CD4-positive, alpha-beta memory T cell (primary cell): Measurements from ENCODE around the gene TASL. TPM values are rescaled to one million over a fixed set of nuclear protein-coding genes. Genes with fewer than 3 reads are reported as not detected.

Experiments used
- CTCF ChIA-PET: fragments of 350-600 bp; sonication (Branson Sonifier 250); formaldehyde crosslinking; loops from one replicate; lab custom pipeline; 2021; ENCODE audit warnings: inconsistent platforms; ENCODE audit not compliant: partially characterized antibody; lab: Charles Lee
- POLR2A ChIA-PET: fragments of 350-600 bp; sonication (Branson Sonifier 250); formaldehyde crosslinking; loops from one replicate; lab custom pipeline; 2021; ENCODE audit not compliant: partially characterized antibody; lab: Charles Lee
- DNase-seq, 5 donors: peaks; one replicate each; pipeline versions ENCODE4 v3.0.0 to v3.0.0-alpha.2; 2020 to 2022; ENCODE audit warnings: mixed read lengths in 1 of 5
- H3K27ac ChIP-seq: one replicate; pipeline ENCODE4 v1.7.0; 2013; ENCODE audit warnings: low read depth, low read length
- H3K27me3 ChIP-seq: 2 replicates; pipeline ENCODE4 v1.7.0; 2013; ENCODE audit warnings: mild to moderate bottlenecking, low read length, moderate library complexity; ENCODE audit not compliant: insufficient read depth
- H3K36me3 ChIP-seq: 2 replicates; pipeline ENCODE4 v1.7.0; 2013; ENCODE audit warnings: mild to moderate bottlenecking, low read length, moderate library complexity; ENCODE audit not compliant: insufficient read depth
- H3K4me1 ChIP-seq: 2 replicates; pipeline ENCODE4 v1.7.0; 2013; ENCODE audit warnings: mild to moderate bottlenecking, low read length, moderate library complexity; ENCODE audit not compliant: insufficient read depth
- H3K4me3 ChIP-seq, 2 donors: one replicate each; pipeline ENCODE4 v1.7.0; 2013; ENCODE audit warnings: low read length in 2 of 2, mild to moderate bottlenecking in 1 of 2
- H3K9me3 ChIP-seq, 2 donors: one replicate each; pipeline ENCODE4 v1.7.0; 2013; ENCODE audit warnings: low read length in 2 of 2, control low read depth in 1 of 2; ENCODE audit not compliant: control insufficient read depth in 1 of 2
- H3K27ac Mint-ChIP-seq, 7 donors: one replicate each; pipeline ENCODE4 v1.8.0; 2020 to 2021; ENCODE audit warnings: mixed read lengths in 7 of 7, mild to moderate bottlenecking in 6 of 7, inconsistent platforms in 3 of 7, moderate library complexity in 3 of 7
- H3K27me3 Mint-ChIP-seq, 2 donors: one replicate each; pipeline ENCODE4 v1.8.0; 2020 to 2021; ENCODE audit warnings: mixed read lengths in 2 of 2
- H3K36me3 Mint-ChIP-seq, 2 donors: one replicate each; pipeline ENCODE4 v1.8.0; 2020 to 2021; ENCODE audit warnings: mixed read lengths in 2 of 2, inconsistent platforms in 1 of 2, mild to moderate bottlenecking in 1 of 2
- H3K4me1 Mint-ChIP-seq, 4 donors: one replicate each; pipeline ENCODE4 v1.8.0; 2020 to 2021; ENCODE audit warnings: mixed read lengths in 4 of 4, mild to moderate bottlenecking in 1 of 4
- H3K4me3 Mint-ChIP-seq, 8 donors: one replicate each; pipeline ENCODE4 v1.8.0; 2020 to 2021; ENCODE audit warnings: mixed read lengths in 8 of 8, mild to moderate bottlenecking in 7 of 8, moderate library complexity in 6 of 8, inconsistent platforms in 3 of 8
- H3K9me3 Mint-ChIP-seq, 8 donors: one replicate each; pipeline ENCODE4 v1.8.0; 2020 to 2021; ENCODE audit warnings: mixed read lengths in 8 of 8, mild to moderate bottlenecking in 5 of 8, inconsistent platforms in 3 of 8, moderate library complexity in 1 of 8
- intact Hi-C: fragments of 100-400 bp; cut with micrococcal nuclease; formaldehyde crosslinking; loops from one replicate; pipeline ENCODE4 v1.15.1; 2023
- polyA plus RNA-seq, 2 donors: library from polyadenylated mRNA; unstranded; fragments of 300-500 nt; fragmentation: Illumina TruSeq; gene quantifications; one replicate each; pipeline ENCODE4 v1.2.3, GENCODE V29; 2021
- total RNA-seq, 2 experiments: library from RNA; stranded (reverse); gene quantifications; one replicate each; pipeline ENCODE4 v1.2.3, GENCODE V29; 2021

Gene TASL
- total and polyA plus RNA-seq, 4 experiments from 2014 or later, result 1.7 to 3.7 (median 2.9) TPM

DNA sequence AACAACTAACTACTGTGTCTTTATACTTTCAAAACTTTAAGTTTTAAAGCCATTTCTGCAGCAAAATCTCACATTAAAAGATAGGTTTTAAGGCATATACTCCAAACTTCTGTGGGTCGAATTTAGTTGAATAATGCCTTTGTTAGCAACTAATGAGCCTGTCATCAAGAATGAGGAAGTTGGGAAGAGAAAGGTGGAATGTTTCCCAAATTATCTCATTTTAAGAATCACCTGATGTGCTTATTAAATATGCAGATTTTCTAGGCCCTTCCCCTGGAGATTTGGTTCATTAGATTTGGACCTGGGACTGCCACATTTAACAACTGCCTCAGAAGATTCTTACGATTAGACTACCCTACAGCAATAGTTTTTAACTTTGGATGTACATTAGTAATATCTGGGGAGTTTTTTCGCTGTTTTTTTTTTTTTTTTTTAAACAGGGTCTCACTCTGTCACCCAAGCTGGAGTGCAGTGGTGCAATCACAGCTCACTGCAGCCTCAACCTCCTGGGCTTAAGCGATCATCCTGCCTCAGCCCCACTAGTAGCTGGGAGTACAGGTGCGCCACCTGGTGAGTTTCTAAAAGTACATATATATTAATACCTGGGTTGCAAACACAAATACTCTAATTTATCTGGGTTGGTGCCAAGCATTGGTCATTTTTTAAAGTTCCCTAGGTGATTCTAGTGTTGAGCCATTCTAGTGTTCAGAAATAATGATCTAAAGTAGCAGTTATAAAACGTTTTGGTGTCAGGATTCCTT, 16.1 kb upstream of the TASL start:
- Mint-ChIP-seq H3K9me3 (no peaks in the 10 kb centered on the region), H3K27ac (peak overlapping the region in 1 of 7 donors; percentile 13), H3K4me1 (peaks cover 3 to 8% (median 4%) of the 10 kb centered on the region in 4 donors), H3K36me3 (no peaks in the 10 kb centered on the region), H3K27me3 (no peaks in the 10 kb centered on the region), H3K4me3 (no peak overlapping the region)
- Histone ChIP-seq H3K4me1 (no peaks in the 10 kb centered on the region), H3K27me3 (no peaks in the 10 kb centered on the region), H3K27ac (no peak overlapping the region), H3K4me3 (no peak overlapping the region), H3K36me3 (no peaks in the 10 kb centered on the region), H3K9me3 (no peaks in the 10 kb centered on the region)
- DNase-seq, result peak in 4 of 5 donors; percentile 10 to 34 (median 20)
- ChIA-PET CTCF (interaction anchor here (1.2 to 3.3 kb wide), 3 partner anchors 19 to 27 kb away, joined by 5 to 42 read pairs (median 10); no protein-coding TSS in a partner anchor), POLR2A (no interaction called here)
- intact Hi-C loops, result loop anchor here (1.0 kb wide), 1 partner anchor 23 kb away; no protein-coding TSS in a partner anchor

DNA sequence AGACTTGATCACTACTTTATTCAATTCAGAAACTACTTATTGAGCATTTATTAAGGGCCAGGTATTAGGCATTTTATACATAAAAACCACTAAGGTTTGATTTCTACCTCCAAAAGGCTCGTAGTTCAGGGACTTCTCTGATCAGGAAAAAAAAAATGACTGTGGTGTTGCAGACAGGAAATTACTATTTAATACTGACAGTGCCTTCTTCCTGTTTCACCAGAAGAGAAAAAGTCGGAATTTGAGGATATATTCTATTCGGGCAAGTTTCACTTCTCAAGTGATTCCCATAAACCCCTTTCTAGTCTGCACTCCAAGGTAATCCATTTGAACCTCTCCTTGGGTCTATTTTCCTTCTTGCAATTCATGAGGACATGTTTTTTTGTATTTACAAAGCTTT, 15.3 kb upstream of the TASL start:
- DNase-seq, result no peak
- Mint-ChIP-seq H3K27me3 (no peaks in the 10 kb centered on the region), H3K27ac (peak overlapping the region in 2 of 7 donors; percentile 13 to 15), H3K36me3 (no peaks in the 10 kb centered on the region), H3K4me3 (peak overlapping the region in 2 of 8 donors; percentile 3 to 14), H3K9me3 (no peaks in the 10 kb centered on the region), H3K4me1 (peaks cover 3 to 8% (median 5%) of the 10 kb centered on the region in 4 donors)
- H3K27me3 ChIP-seq, result no peaks in the 10 kb centered on the region
- CTCF ChIA-PET, result interaction anchor here (1.2 to 3.3 kb wide), 2 partner anchors 18 to 22 kb away, joined by 5 to 42 read pairs; no protein-coding TSS in a partner anchor
- intact Hi-C loops, result no loop called here
- POLR2A ChIA-PET, result no interaction called here
- no peaks in the 10 kb centered on the region for H3K36me3 ChIP-seq
- no peak overlapping the region for H3K27ac ChIP-seq
- H3K4me1 ChIP-seq, result no peaks in the 10 kb centered on the region
- H3K9me3 ChIP-seq, result no peaks in the 10 kb centered on the region
- H3K4me3 ChIP-seq, result no peak overlapping the region

DNA sequence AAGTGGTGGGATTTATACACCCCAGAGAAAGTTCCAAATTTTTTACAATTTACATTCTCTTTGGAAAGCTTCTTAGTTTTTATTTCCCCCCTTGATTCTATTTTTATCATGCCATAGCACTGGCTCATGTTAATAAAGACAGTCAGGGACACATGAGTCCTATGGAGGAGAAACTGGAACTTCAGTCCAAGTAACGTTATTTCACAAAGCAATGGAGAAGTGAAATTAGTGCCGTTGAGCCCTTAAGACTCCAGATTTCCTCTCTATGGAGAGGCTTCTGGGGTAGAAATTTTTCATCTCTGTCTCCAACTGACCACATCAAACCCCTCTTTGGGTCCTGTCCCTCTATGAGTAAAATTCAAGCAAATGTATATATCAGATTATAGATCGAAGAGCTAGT, 12.8 kb upstream of the TASL start:
- ChIA-PET POLR2A (no interaction called here), CTCF (interaction anchor here (0.7 kb wide), 1 partner anchor 16 kb away, joined by 3 read pairs; no protein-coding TSS in a partner anchor)
- H3K27ac Mint-ChIP-seq, result no peak overlapping the region
- H3K9me3 Mint-ChIP-seq, result no peaks in the 10 kb centered on the region
- Histone ChIP-seq H3K27me3 (no peaks in the 10 kb centered on the region), H3K4me1 (no peaks in the 10 kb centered on the region), H3K4me3 (no peak overlapping the region), H3K9me3 (no peaks in the 10 kb centered on the region), H3K36me3 (no peaks in the 10 kb centered on the region), H3K27ac (no peak overlapping the region)
- no peaks in the 10 kb centered on the region for H3K27me3 Mint-ChIP-seq
- H3K4me3 Mint-ChIP-seq, result no peak overlapping the region
- H3K4me1 Mint-ChIP-seq, result peaks cover 3 to 8% (median 5%) of the 10 kb centered on the region in 4 donors
- no peaks in the 10 kb centered on the region for H3K36me3 Mint-ChIP-seq
- intact Hi-C loops, result no loop called here
- no peak for DNase-seq

DNA sequence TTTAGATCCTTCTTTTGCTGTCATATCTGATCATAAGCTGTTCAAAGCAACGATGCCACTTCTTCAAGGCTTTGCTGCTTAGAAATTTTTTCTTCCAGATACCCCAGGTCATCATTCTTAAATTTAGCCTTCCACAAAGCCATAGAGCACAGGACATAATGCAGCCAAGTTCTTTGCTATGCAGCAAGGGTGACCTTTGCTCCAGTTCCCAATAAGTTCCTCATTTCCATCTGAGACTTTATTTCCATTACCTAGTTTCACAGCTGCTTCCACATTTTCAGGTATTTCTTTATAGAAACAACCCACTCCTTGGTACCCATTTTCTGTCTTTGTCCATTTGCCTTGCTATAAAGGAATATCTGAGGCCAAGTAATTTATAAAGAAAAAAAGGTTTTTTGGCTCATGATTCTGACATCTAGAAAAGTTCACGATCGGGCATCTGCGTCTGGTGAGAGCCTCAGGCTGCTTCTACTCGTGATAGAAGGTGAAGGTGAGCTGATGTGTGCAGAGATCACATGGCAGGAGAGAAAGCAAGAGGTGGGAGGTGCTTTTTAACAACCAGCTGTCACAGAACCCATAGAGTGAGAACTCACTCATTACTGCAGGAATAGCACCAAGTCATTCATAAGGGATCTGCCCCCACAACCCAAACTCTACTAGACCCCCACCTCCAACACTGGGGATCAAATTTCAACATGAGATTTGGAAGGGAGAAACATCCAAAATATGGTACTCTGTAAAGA, 11.8 kb upstream of the TASL start:
- ChIA-PET POLR2A (no interaction called here), CTCF (interaction anchor here (0.7 to 1.4 kb wide), 2 partner anchors 15 to 18 kb away, joined by 3 to 4 read pairs; no protein-coding TSS in a partner anchor)
- H3K4me1 Mint-ChIP-seq, result peaks cover 3 to 8% (median 5%) of the 10 kb centered on the region in 4 donors
- Histone ChIP-seq H3K9me3 (no peaks in the 10 kb centered on the region), H3K4me3 (no peak overlapping the region), H3K36me3 (no peaks in the 10 kb centered on the region), H3K27me3 (no peaks in the 10 kb centered on the region), H3K27ac (no peak overlapping the region), H3K4me1 (no peaks in the 10 kb centered on the region)
- no peaks in the 10 kb centered on the region for H3K36me3 Mint-ChIP-seq
- H3K27ac Mint-ChIP-seq, result no peak overlapping the region
- no peaks in the 10 kb centered on the region for H3K27me3 Mint-ChIP-seq
- DNase-seq, result no peak
- no peak overlapping the region for H3K4me3 Mint-ChIP-seq
- no peaks in the 10 kb centered on the region for H3K9me3 Mint-ChIP-seq
- intact Hi-C loops, result no loop called here

DNA sequence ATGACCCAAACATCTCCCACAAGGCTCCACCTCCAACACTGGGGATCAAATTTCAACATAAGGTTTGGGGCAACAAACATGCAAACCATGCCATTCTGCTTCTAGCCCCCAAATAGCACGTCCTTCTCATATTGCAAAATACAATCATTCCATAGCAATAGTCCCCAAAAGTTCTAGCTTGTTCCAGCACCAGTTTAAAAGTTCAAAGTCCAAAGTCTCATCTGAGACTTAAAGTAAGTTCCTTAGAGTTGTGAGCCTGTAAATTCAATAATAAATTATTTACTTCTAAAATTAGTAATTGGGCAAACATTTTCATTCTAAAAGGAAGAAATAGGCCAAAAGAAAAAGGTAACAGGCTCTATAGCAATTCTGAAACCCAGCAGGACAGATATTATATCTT, 8.9 kb upstream of the TASL start:
- Mint-ChIP-seq H3K4me1 (peaks cover 0 to 1% (median 0%) of the 10 kb centered on the region in 4 donors), H3K9me3 (no peaks in the 10 kb centered on the region), H3K27me3 (no peaks in the 10 kb centered on the region), H3K27ac (no peak overlapping the region), H3K4me3 (no peak overlapping the region), H3K36me3 (no peaks in the 10 kb centered on the region)
- Histone ChIP-seq H3K4me1 (no peaks in the 10 kb centered on the region), H3K27ac (no peak overlapping the region), H3K36me3 (no peaks in the 10 kb centered on the region), H3K9me3 (no peaks in the 10 kb centered on the region), H3K27me3 (no peaks in the 10 kb centered on the region), H3K4me3 (no peak overlapping the region)
- CTCF ChIA-PET, result interaction anchor here (0.7 kb wide), 1 partner anchor 16 kb away, joined by 3 read pairs; no protein-coding TSS in a partner anchor
- POLR2A ChIA-PET, result no interaction called here
- no peak for DNase-seq
- intact Hi-C loops, result no loop called here

DNA sequence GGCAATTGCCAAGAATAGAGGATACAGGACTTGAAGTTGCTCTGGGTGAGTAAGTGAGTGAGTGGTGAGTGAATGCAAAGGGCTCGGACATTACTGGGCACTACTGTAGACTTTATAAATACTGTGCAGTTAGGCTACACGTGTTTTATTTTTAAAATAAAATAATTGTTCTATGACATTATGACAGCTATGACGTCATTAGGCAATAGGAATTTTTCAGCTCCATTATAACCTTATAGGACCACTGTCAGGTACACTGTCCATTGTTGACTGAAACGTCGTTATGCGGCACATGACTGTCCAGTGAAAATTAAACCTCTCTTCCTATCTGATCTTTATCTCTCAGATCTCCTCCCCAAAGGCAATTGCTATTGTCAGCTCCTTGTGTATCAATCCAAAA, 5.1 kb upstream of the TASL start:
- CTCF ChIA-PET, result no interaction called here
- no peak for DNase-seq
- intact Hi-C loops, result no loop called here
- Histone ChIP-seq H3K4me1 (no peaks in the 10 kb centered on the region), H3K27ac (no peak overlapping the region), H3K27me3 (no peaks in the 10 kb centered on the region), H3K36me3 (no peaks in the 10 kb centered on the region), H3K4me3 (no peak overlapping the region), H3K9me3 (no peaks in the 10 kb centered on the region)
- Mint-ChIP-seq H3K36me3 (peaks cover 0 to under 1% of the 10 kb centered on the region in 2 donors), H3K27ac (no peak overlapping the region), H3K4me3 (no peak overlapping the region), H3K27me3 (no peaks in the 10 kb centered on the region), H3K4me1 (peaks cover 0 to 3% (median under 1%) of the 10 kb centered on the region in 4 donors), H3K9me3 (no peaks in the 10 kb centered on the region)
- POLR2A ChIA-PET, result no interaction called here

DNA sequence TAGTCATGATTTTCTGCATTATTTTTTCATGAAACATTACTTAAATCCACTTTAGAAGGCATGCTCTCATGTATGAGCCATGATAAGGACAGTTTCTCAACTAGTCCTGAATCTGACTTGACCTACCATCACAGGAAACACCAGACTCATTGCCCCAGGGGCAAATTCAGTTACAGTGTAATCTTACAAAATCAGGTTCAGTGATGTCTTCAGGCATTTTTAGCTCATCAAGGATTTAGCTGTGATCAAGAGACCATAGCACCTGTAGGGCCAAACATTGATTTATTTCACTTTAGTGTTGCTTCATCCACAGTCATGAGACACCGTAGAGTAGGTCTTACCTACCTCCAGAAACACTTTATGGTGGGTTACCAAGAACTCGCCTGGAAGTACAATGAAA, 3.1 kb upstream of the TASL start:
- ChIA-PET CTCF (interaction anchor here (0.6 to 1.3 kb wide), 2 partner anchors 9 to 11 kb away, joined by 3 to 5 read pairs; no protein-coding TSS in a partner anchor), POLR2A (no interaction called here)
- Histone ChIP-seq H3K27me3 (no peaks in the 10 kb centered on the region), H3K36me3 (no peaks in the 10 kb centered on the region), H3K27ac (no peak overlapping the region), H3K9me3 (no peaks in the 10 kb centered on the region), H3K4me3 (no peak overlapping the region), H3K4me1 (peaks cover 5% of the 10 kb centered on the region)
- H3K36me3 Mint-ChIP-seq, result peaks cover 0 to 5% of the 10 kb centered on the region in 2 donors
- H3K4me3 Mint-ChIP-seq, result no peak overlapping the region
- H3K4me1 Mint-ChIP-seq, result peaks cover 0 to 14% (median 5%) of the 10 kb centered on the region in 4 donors
- no peaks in the 10 kb centered on the region for H3K9me3 Mint-ChIP-seq
- no peaks in the 10 kb centered on the region for H3K27me3 Mint-ChIP-seq
- DNase-seq, result no peak
- intact Hi-C loops, result no loop called here
- H3K27ac Mint-ChIP-seq, result no peak overlapping the region
